ENCODE data around the gene FRAS1.
A peak's percentile ranks its signal among the peaks of the same experiment; 100 is the strongest.

The FRAS1 gene

GRCh38 chr4:78560296-78560963 is 503.3 kb downstream of the FRAS1 start:
- DNase-seq: no peak

GRCh38 chr4:78561677-78562076 is 504.6 kb downstream of the FRAS1 start:
- DNase-seq: no peak

- no peak for DNase-seq
Observed at GRCh38 chr4:78562687-78563086, 505.6 kb downstream of the FRAS1 start.

GRCh38 chr4:78565971-78566372 is 508.8 kb downstream of the FRAS1 start:
- DNase-seq: no peak

GRCh38 chr4:78566834-78567499 is 509.8 kb downstream of the FRAS1 start:
- peak; percentile 24 for DNase-seq

GRCh38 chr4:78567500-78568060 is 510.5 kb downstream of the FRAS1 start:
- no peak for DNase-seq

- no peak for DNase-seq
Observed at GRCh38 chr4:78568640-78569305, 511.6 kb downstream of the FRAS1 start.

GRCh38 chr4:78569306-78569821 is 512.2 kb downstream of the FRAS1 start:
- peak; percentile 24 for DNase-seq

GRCh38 chr4:78570117-78570516 is 513.0 kb downstream of the FRAS1 start:
- no peak for DNase-seq

GRCh38 chr4:78571804-78572203 is 514.7 kb downstream of the FRAS1 start:
- DNase-seq: no peak

GRCh38 chr4:78578674-78579425 is 521.7 kb downstream of the FRAS1 start:
- DNase-seq: no peak

- no peak for DNase-seq
Observed at GRCh38 chr4:78581618-78582017, 524.5 kb downstream of the FRAS1 start.

GRCh38 chr4:78584863-78585547 is 527.9 kb downstream of the FRAS1 start:
- no peak for DNase-seq

- DNase-seq: no peak
Observed at GRCh38 chr4:78585633-78586032, 528.5 kb downstream of the FRAS1 start.

- no peak for DNase-seq
Observed at GRCh38 chr4:78588894-78589545, 531.9 kb downstream of the FRAS1 start.

- no peak for DNase-seq
Observed at GRCh38 chr4:78591404-78591803, 534.3 kb downstream of the FRAS1 start.

- DNase-seq: no peak
Observed at GRCh38 chr4:78592088-78592783, 535.1 kb downstream of the FRAS1 start.

Measured in right hindlimb (tissue), 1 donor.